HG03442 (cell line): ENCODE results near the gene TTC9B.

Experiments used
- ATAC-seq: cut with Tn5 transposase; IDR thresholded peaks from one replicate; pipeline ENCODE4 v1.9.1; 2021; ENCODE audit warnings: mild to moderate bottlenecking, moderate library complexity; ENCODE audit not compliant: unreplicated experiment

TTC9B gene

GRCh38 chr19:40216013-40216776 is 2.0 kb downstream of the TTC9B start:
- ATAC-seq: no peak

- no peak for ATAC-seq
Observed at GRCh38 chr19:40214936-40215335, 3.2 kb downstream of the TTC9B start.

GRCh38 chr19:40213882-40214570 is 4.2 kb downstream of the TTC9B start:
- no peak for ATAC-seq

- no peak for ATAC-seq
Observed at GRCh38 chr19:40213251-40213829, 4.8 kb downstream of the TTC9B start.

- no peak for ATAC-seq
Observed at GRCh38 chr19:40210889-40211288, 7.3 kb downstream of the TTC9B start.

GRCh38 chr19:40208602-40209001 is 9.6 kb downstream of the TTC9B start:
- ATAC-seq: no peak

- ATAC-seq: no peak
Observed at GRCh38 chr19:40205760-40206159, 12.4 kb downstream of the TTC9B start.

GRCh38 chr19:40204381-40204780 is 13.8 kb downstream of the TTC9B start:
- ATAC-seq: no peak

GRCh38 chr19:40200341-40201099 is 17.7 kb downstream of the TTC9B start:
- no peak for ATAC-seq

GRCh38 chr19:40198272-40198990 is 19.8 kb downstream of the TTC9B start:
- no peak for ATAC-seq

- ATAC-seq: no peak
Observed at GRCh38 chr19:40193587-40193849, 24.7 kb downstream of the TTC9B start.

- no peak for ATAC-seq
Observed at GRCh38 chr19:40192758-40193586, 25.2 kb downstream of the TTC9B start.

GRCh38 chr19:40191836-40192646 is 26.1 kb downstream of the TTC9B start:
- peak; percentile 19 for ATAC-seq

- peak; percentile 70 for ATAC-seq
Observed at GRCh38 chr19:40190891-40191835, 27.0 kb downstream of the TTC9B start, which contains the start of gene MAP3K10. Gene MAP3K10 (plus strand): TSS chr19:40191426. CDS start chr19:40192032, 606 bp downstream.

- ATAC-seq: no peak
Observed at GRCh38 chr19:40184273-40184672, 33.9 kb downstream of the TTC9B start.

GRCh38 chr19:40178756-40179155 is 39.4 kb downstream of the TTC9B start:
- ATAC-seq: no peak

- no peak for ATAC-seq
Observed at GRCh38 chr19:40177286-40178070, 40.7 kb downstream of the TTC9B start.
